Transverse colon (tissue), 4 donors: ENCODE results near the gene NOL3. TPM values are rescaled to one million over a fixed set of nuclear protein-coding genes. Genes with fewer than 3 reads are reported as not detected.
A peak's percentile ranks its signal among the peaks of the same experiment; 100 is the strongest.

ENCODE experiments used
- DNase-seq: peaks from one replicate; pipeline ENCODE4 v3.0.0-alpha.2; 2019
- H3K27ac ChIP-seq, 4 donors: fragments of 200-600 bp; sonication (generic); 2 replicates each; pipeline ENCODE4 v1.5.1; 2016 to 2018; ENCODE audit warnings: inconsistent platforms in 4 of 4
- H3K27me3 ChIP-seq: fragments of 200-600 bp; sonication (generic); 2 replicates; pipeline ENCODE4 v1.5.1; 2017; ENCODE audit warnings: inconsistent platforms
- H3K36me3 ChIP-seq, 4 donors: fragments of 200-600 bp; sonication (generic); 2 replicates each; pipeline ENCODE4 v1.5.1; 2017 to 2019; ENCODE audit warnings: inconsistent platforms in 4 of 4
- H3K4me1 ChIP-seq, 4 donors: fragments of 200-600 bp; sonication (generic); 2 replicates each; pipeline ENCODE4 v1.5.1; 2017 to 2020; ENCODE audit warnings: inconsistent platforms in 4 of 4
- H3K4me3 ChIP-seq, 4 donors: fragments of 200-600 bp; sonication (generic); 1 replicate in 1 of 4; 2 replicates in 3 of 4; pipeline versions ENCODE4 v1.5.1 to v1.6.1; 2017 to 2019; ENCODE audit warnings: inconsistent platforms in 4 of 4
- H3K9me3 ChIP-seq, 2 donors: fragments of 200-600 bp; sonication (generic); 2 replicates each; pipeline ENCODE4 v1.5.1; 2017 to 2019; ENCODE audit warnings: inconsistent platforms in 2 of 2
- EP300 ChIP-seq: sonication (generic); formaldehyde crosslinking; IDR thresholded peaks from one replicate; pipeline ENCODE4 v1.6.1; 2017; ENCODE audit warnings: antibody characterized with exemption, low read depth
- POLR2A ChIP-seq: fragments of 450-650 bp; IDR thresholded peaks from one replicate; pipeline ENCODE4 v1.6.1; 2016; ENCODE audit warnings: antibody characterized with exemption, mild to moderate bottlenecking, moderate library complexity
- POLR2AphosphoS5 ChIP-seq, 3 donors: sonication (generic); formaldehyde crosslinking; IDR thresholded peaks; one replicate each; pipeline ENCODE4 v1.6.1; 2016; ENCODE audit warnings: antibody characterized with exemption in 3 of 3
- WGBS, 2 donors: methylation state at CpG; one replicate each; pipeline ENCODE4 v1.1.5; 2018; ENCODE audit warnings: low coverage in 1 of 2; 5-methylcytosine and 5-hydroxymethylcytosine counted together
- in situ Hi-C, 4 donors: fragments of 200-750 bp; cut with MboI; loops; one replicate each; pipeline versions ENCODE4 v1.15.0 to v1.15.1; 2017; ENCODE audit warnings: low sequenced_read_pairs in 3 of 4, low pct_ligation_motif_present in 1 of 4, low pct_unique_long_range_greater_than_20kb in 1 of 4
- intact Hi-C: fragments of 100-400 bp; cut with DNase I; formaldehyde crosslinking; loops from one replicate; pipeline ENCODE4 v1.15.1; 2023; ENCODE audit warnings: low total_unique reads
- total RNA-seq, 4 donors: library from RNA; depleted of rRNA; stranded (reverse); fragments of >200 nt; gene quantifications; one replicate each; pipeline ENCODE4 v1.1.0, GENCODE V29; 2016
- TF ChIP-seq, protein P1 (sequence below), 5 experiments: fragments of 200-600 bp in 3 of 5; fragments of 450-650 bp in 2 of 5; sonication (generic) in 3 of 5; IDR thresholded peaks; 1 replicate in 2 of 5; 2 replicates in 3 of 5; pipeline ENCODE4 v1.5.1; 2016 to 2017; ENCODE audit warnings: antibody characterized with exemption in 5 of 5, inconsistent platforms in 3 of 5, mild to moderate bottlenecking in 2 of 5, moderate library complexity in 1 of 5

The NOL3 gene
- total RNA-seq, 4 donors from 2014 or later: 39.5 to 65.9 (median 41.2) TPM

DNA sequence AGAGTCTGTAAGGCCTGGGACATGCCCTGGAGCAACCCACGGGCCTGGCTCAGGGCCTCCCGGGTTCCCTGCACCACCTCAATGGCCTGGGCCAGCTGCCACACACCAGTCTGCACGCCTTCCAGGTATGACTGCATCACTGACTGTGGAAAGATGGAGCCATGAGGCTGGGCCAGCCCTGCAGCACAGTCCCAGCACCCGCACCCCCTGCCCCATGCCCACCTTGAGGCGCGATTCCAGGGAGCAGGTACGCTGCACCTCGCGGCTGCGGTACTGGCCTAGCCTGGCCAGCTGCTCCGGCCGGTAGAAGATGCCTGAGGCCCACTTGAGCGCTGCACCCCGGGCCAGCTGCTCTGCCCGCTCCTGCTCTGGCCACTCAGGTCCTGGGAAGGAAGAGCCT is 18.5 kb downstream of the NOL3 start:
- 91% methylated on average over 15 of the region's 15 CpGs; no CpG with 5 or more reads in 1 of the 2 donors for WGBS, 2 donors
- no peak for DNase-seq
- H3K36me3 ChIP-seq: no peaks in the 10 kb centered on the region
- in situ Hi-C loops: no loop called here
- no peak overlapping the region for H3K4me3 ChIP-seq
- H3K27ac ChIP-seq: no peak overlapping the region
- peaks cover 21 to 37% (median 33%) of the 10 kb centered on the region in 4 donors for H3K4me1 ChIP-seq
- H3K27me3 ChIP-seq: no peaks in the 10 kb centered on the region
- intact Hi-C loops: no loop called here
- TF ChIP-seq, protein P1, sequence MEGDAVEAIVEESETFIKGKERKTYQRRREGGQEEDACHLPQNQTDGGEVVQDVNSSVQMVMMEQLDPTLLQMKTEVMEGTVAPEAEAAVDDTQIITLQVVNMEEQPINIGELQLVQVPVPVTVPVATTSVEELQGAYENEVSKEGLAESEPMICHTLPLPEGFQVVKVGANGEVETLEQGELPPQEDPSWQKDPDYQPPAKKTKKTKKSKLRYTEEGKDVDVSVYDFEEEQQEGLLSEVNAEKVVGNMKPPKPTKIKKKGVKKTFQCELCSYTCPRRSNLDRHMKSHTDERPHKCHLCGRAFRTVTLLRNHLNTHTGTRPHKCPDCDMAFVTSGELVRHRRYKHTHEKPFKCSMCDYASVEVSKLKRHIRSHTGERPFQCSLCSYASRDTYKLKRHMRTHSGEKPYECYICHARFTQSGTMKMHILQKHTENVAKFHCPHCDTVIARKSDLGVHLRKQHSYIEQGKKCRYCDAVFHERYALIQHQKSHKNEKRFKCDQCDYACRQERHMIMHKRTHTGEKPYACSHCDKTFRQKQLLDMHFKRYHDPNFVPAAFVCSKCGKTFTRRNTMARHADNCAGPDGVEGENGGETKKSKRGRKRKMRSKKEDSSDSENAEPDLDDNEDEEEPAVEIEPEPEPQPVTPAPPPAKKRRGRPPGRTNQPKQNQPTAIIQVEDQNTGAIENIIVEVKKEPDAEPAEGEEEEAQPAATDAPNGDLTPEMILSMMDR (IDR thresholded peaks at IDR 0.05): no peak
- TF ChIP-seq POLR2A (no peak), POLR2AphosphoS5 (IDR thresholded peaks at IDR 0.05) (no peak), EP300 (no peak)
- H3K9me3 ChIP-seq: no peaks in the 10 kb centered on the region

DNA sequence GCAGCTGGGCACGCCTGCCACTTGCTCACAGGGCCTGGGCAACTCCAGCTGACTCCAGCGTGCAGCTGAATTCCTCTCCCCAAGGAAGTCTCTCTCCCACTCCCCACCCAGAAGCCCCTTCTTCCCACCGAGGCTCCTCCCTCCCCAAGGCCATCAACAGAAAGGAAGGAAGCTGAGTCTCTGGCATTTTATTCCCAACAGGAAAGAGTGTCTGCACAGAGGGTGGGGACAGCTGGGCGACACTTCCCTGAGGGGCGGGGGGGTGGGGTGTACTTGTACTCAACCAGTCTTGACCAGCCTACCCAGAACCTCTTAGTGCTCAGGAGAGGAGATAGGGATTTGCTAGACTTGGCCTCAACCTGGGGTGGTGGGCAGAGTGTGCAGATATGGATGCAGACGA is 19.7 kb downstream of the NOL3 start, which contains the start of gene EXOC3L1:
TSS of gene EXOC3L1 (minus strand) at position 96 of the 400 bp plus-strand sequence. CDS start 460 bp downstream, outside the sequence.
- H3K36me3 ChIP-seq: peaks cover 0 to 5% (median 2%) of the 10 kb centered on the region in 4 donors
- H3K4me1 ChIP-seq: peaks cover 14 to 33% (median 26%) of the 10 kb centered on the region in 4 donors
- no peak within 1 kb of the TSS for H3K27ac ChIP-seq
- DNase-seq: no peak
- H3K4me3 ChIP-seq: no peak within 1 kb of the TSS
- WGBS, 2 donors: 54% methylated on average over 6 of the region's 6 CpGs; no CpG with 5 or more reads in 1 of the 2 donors
- H3K9me3 ChIP-seq: no peaks in the 10 kb centered on the region
- in situ Hi-C loops (no loop called here), intact Hi-C loops (no loop called here)
- TF ChIP-seq POLR2A (no peak), EP300 (no peak), POLR2AphosphoS5 (IDR thresholded peaks at IDR 0.05) (no peak)
- TF ChIP-seq, protein P1 (IDR thresholded peaks at IDR 0.05): no peak
- H3K27me3 ChIP-seq: no peaks in the 10 kb centered on the region

DNA sequence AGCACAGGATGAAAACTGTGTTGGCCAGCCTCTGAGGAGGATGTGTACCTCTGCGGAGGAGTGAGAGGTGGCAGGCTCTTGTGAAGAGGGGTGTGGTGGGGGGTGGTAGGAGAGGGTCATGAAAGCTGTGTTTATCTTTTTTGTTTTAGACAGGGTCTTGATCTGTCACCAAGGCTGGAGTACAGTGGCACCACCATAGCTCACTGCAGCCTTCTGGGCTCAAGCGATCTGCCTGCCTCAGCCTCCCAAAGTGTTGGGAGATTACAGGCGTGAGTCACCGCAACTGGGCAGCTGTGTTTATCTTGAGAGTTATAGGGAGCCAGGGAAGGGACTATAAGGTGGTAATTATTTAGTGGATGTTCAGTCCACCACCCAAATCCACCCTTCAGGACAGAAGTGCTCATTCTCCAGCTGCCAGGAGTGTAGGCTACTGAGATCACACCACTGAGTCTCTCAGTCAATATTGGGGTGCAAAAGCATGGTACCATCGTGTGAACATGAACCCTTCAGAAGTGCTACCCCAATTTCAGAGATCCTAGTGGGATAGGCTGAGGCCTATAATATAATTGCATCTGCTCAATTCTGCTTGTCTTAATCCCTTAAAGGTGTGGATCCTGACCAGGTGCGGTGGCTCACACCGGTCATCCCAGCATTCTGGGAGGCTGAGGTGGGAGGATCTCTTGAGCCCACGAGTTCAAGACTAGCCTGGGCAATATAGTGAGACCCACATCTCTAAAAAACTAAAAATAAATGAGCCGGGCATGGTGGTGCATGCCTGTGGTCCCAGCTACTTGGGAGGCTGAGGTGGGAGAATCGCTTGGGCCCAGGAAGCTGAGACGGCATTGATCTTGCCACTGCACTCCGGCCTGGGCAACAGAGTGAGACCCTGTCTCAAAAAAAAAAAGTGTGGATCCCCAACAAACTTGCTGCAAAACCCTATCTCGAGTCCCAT is 20.4 kb downstream of the NOL3 start:
- DNase-seq: no peak
- 73 to 81% methylated on average over 3 to 13 of the region's 13 CpGs for WGBS, 2 donors
- Histone ChIP-seq H3K4me3 (no peak overlapping the region), H3K27ac (no peak overlapping the region), H3K36me3 (peaks cover 0 to 11% (median 5%) of the 10 kb centered on the region in 4 donors), H3K9me3 (no peaks in the 10 kb centered on the region), H3K27me3 (no peaks in the 10 kb centered on the region), H3K4me1 (peaks cover 11 to 26% (median 20%) of the 10 kb centered on the region in 4 donors)
- in situ Hi-C loops (no loop called here), intact Hi-C loops (no loop called here)
- TF ChIP-seq, protein P1 (IDR thresholded peaks at IDR 0.05): no peak
- TF ChIP-seq POLR2A: no peak
- no peak for TF ChIP-seq POLR2AphosphoS5 (IDR thresholded peaks at IDR 0.05)
- TF ChIP-seq EP300: no peak

DNA sequence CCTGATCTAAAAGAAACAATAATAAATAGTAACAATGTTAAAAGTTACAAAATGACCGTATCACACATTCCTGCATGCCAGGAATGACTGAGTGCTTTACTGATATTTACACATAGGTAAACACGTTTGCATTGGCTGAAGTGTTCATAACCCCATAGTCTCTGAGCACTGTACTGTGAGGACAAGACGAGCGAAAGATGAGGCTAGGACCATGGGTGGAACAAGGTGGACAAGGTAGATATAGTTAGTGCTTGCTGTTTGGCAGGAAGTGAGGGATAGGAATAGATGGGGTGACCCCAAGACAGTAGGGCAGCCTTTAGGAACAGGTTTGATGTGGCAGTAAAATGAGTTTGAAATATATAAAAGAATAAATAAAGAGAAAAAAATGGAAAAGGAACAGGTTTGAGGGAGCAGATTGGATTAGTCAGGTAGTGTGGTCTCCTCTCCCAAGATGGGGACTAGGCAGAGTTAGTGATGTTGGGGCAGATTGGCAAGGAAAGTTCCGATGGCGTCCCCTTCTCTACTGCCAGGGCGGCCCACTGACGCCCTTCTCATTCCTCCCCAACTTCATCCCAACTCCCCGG is 21.2 kb downstream of the NOL3 start:
- no peak for DNase-seq
- Histone ChIP-seq H3K27ac (peak overlapping the region in 3 of 4 donors; percentile 78 to 92 (median 88)), H3K36me3 (peaks cover 0 to 19% (median 9%) of the 10 kb centered on the region in 4 donors), H3K4me3 (peak overlapping the region in 3 of 4 donors; percentile 79 to 97 (median 88)), H3K9me3 (no peaks in the 10 kb centered on the region), H3K4me1 (peaks cover 11 to 25% (median 19%) of the 10 kb centered on the region in 4 donors), H3K27me3 (no peaks in the 10 kb centered on the region)
- intact Hi-C loops (no loop called here), in situ Hi-C loops (no loop called here)
- WGBS, 2 donors: 24 to 46% methylated on average over 4 to 9 of the region's 9 CpGs
- TF ChIP-seq, protein P1 (IDR thresholded peaks at IDR 0.05): no peak
- no peak for TF ChIP-seq POLR2A
- TF ChIP-seq EP300: no peak
